Fibroblast of pulmonary artery (primary cell): ENCODE results near the gene PLXNA4.

Experiments used
- DNase-seq: peaks from one replicate; pipeline ENCODE4 v3.0.0-alpha.2; 2010; ENCODE audit warnings: low read depth
- H3K4me3 ChIP-seq: replicated peaks from 2 replicates; pipeline ENCODE4 v1.5.1; 2011; ENCODE audit warnings: low read depth, mild to moderate bottlenecking, control low read depth, low read length, moderate library complexity
- CTCF ChIP-seq: IDR thresholded peaks from 2 replicates; pipeline ENCODE4 v1.5.1; 2011; ENCODE audit warnings: mild to moderate bottlenecking, control low read depth, low read length, inconsistent platforms; ENCODE audit errors: missing control alignments

PLXNA4 gene

GRCh38 chr7:132261327-132262159 lies 314.7 kb downstream of the PLXNA4 start:
- no peak overlapping the region for H3K4me3 ChIP-seq
- no peak for DNase-seq
- no peak for TF ChIP-seq CTCF

- DNase-seq: no peak
- no peak for TF ChIP-seq CTCF
- H3K4me3 ChIP-seq: no peak overlapping the region
Observed at GRCh38 chr7:132258231-132258630, 318.0 kb downstream of the PLXNA4 start.

GRCh38 chr7:132257253-132257652 lies 319.0 kb downstream of the PLXNA4 start:
- no peak for TF ChIP-seq CTCF
- no peak for DNase-seq
- no peak overlapping the region for H3K4me3 ChIP-seq

GRCh38 chr7:132256721-132257212 lies 319.5 kb downstream of the PLXNA4 start:
- H3K4me3 ChIP-seq: no peak overlapping the region
- DNase-seq: no peak
- no peak for TF ChIP-seq CTCF

- no peak for TF ChIP-seq CTCF
- DNase-seq: no peak
- no peak overlapping the region for H3K4me3 ChIP-seq
Observed at GRCh38 chr7:132255898-132256297, 320.4 kb downstream of the PLXNA4 start.

- H3K4me3 ChIP-seq: no peak overlapping the region
- no peak for TF ChIP-seq CTCF
Observed at GRCh38 chr7:132255115-132255797, 321.0 kb downstream of the PLXNA4 start.

More at GRCh38 chr7:132255115-132255797, 321.0 kb downstream of the PLXNA4 start:
- DNase-seq: no peak
